SH-SY5Y (cell line): ENCODE measurements around the gene PCED1A.

ENCODE experiments used
- GATA2 ChIP-seq: IDR thresholded peaks from 2 replicates; pipeline ENCODE4 v1.6.1; 2011; ENCODE audit warnings: mild to moderate bottlenecking, low read depth, low read length
- GATA3 ChIP-seq: IDR thresholded peaks from 2 replicates; pipeline ENCODE4 v1.6.1; 2011; ENCODE audit warnings: low read depth, mild to moderate bottlenecking, low read length, moderate library complexity

GRCh38 chr20:2889209-2889608, 48.8 kb upstream of the PCED1A start:
- no peak for TF ChIP-seq GATA2
- no peak for TF ChIP-seq GATA3
